GM19035 (cell line): ENCODE measurements around the gene JOSD2.

Experiments used
- ATAC-seq: cut with Tn5 transposase; IDR thresholded peaks from one replicate; pipeline ENCODE4 v1.9.1; 2021; ENCODE audit not compliant: unreplicated experiment

JOSD2 gene

GRCh38 chr19:50496189-50497021 lies 14.6 kb downstream of the JOSD2 start:
- ATAC-seq: no peak

- ATAC-seq: no peak
Observed at GRCh38 chr19:50495020-50495531, 15.9 kb downstream of the JOSD2 start.

- no peak for ATAC-seq
Observed at GRCh38 chr19:50494186-50495019, 16.6 kb downstream of the JOSD2 start.

GRCh38 chr19:50493171-50493570 lies 17.8 kb downstream of the JOSD2 start:
- ATAC-seq: no peak

GRCh38 chr19:50492303-50493052 lies 18.5 kb downstream of the JOSD2 start:
- ATAC-seq: no peak

- ATAC-seq: no peak
Observed at GRCh38 chr19:50490991-50491472, 20.0 kb downstream of the JOSD2 start.

GRCh38 chr19:50490411-50490811 lies 20.6 kb downstream of the JOSD2 start:
- no peak for ATAC-seq

- no peak for ATAC-seq
Observed at GRCh38 chr19:50489461-50490011, 21.5 kb downstream of the JOSD2 start.

GRCh38 chr19:50488389-50489194 lies 22.4 kb downstream of the JOSD2 start:
- ATAC-seq: no peak

GRCh38 chr19:50486823-50487515 lies 24.0 kb downstream of the JOSD2 start:
- no peak for ATAC-seq

GRCh38 chr19:50485284-50485955 lies 25.6 kb downstream of the JOSD2 start:
- no peak for ATAC-seq

- ATAC-seq: no peak
Observed at GRCh38 chr19:50482916-50483315, 28.1 kb downstream of the JOSD2 start.

GRCh38 chr19:50482271-50482855 lies 28.6 kb downstream of the JOSD2 start:
- ATAC-seq: no peak

GRCh38 chr19:50481351-50482149 lies 29.4 kb downstream of the JOSD2 start:
- ATAC-seq: no peak

GRCh38 chr19:50480281-50481111 lies 30.5 kb downstream of the JOSD2 start:
- no peak for ATAC-seq

- no peak for ATAC-seq
Observed at GRCh38 chr19:50479761-50480251, 31.2 kb downstream of the JOSD2 start.
